Measurements from ENCODE around the gene PSORS1C1.

Gene PSORS1C1

GRCh38 chr6:31171931-31172905 lies 57.6 kb downstream of the PSORS1C1 start:
- no peaks in the 10 kb centered on the region for H3K4me1 ChIP-seq
- no peak overlapping the region for H3K4me3 ChIP-seq (ENCODE audit: low read depth, low read length)
- no peaks in the 10 kb centered on the region for H3K9me3 ChIP-seq (ENCODE audit: control insufficient read depth, low read length)
- no peak for TF ChIP-seq CTCF (IDR thresholded peaks at IDR 0.05)
- no peak overlapping the region for H3K9ac ChIP-seq
- H3K27me3 ChIP-seq (ENCODE audit: control insufficient read depth, insufficient read depth, low read length), result no peaks in the 10 kb centered on the region
- no peaks in the 10 kb centered on the region for H3K79me2 ChIP-seq
- H2AFZ ChIP-seq, result no peak overlapping the region
- no peak overlapping the region for H3K27ac ChIP-seq
- no peaks in the 10 kb centered on the region for H3K36me3 ChIP-seq (ENCODE audit: control insufficient read depth, insufficient read depth, low read length)
- no peak overlapping the region for H3K4me2 ChIP-seq (ENCODE audit: low read length)

- no peaks in the 10 kb centered on the region for H3K9me3 ChIP-seq (ENCODE audit: control insufficient read depth, low read length)
- H3K4me2 ChIP-seq (ENCODE audit: low read length), result no peak overlapping the region
- no peaks in the 10 kb centered on the region for H3K27me3 ChIP-seq (ENCODE audit: control insufficient read depth, insufficient read depth, low read length)
- no peak for TF ChIP-seq CTCF (IDR thresholded peaks at IDR 0.05)
- no peaks in the 10 kb centered on the region for H3K36me3 ChIP-seq (ENCODE audit: control insufficient read depth, insufficient read depth, low read length)
- H3K79me2 ChIP-seq, result no peaks in the 10 kb centered on the region
- H3K27ac ChIP-seq, result no peak overlapping the region
- no peaks in the 10 kb centered on the region for H3K4me1 ChIP-seq
- H2AFZ ChIP-seq, result no peak overlapping the region
- H3K9ac ChIP-seq, result no peak overlapping the region
- H3K4me3 ChIP-seq (ENCODE audit: low read depth, low read length), result no peak overlapping the region
These were observed 58.4 kb downstream of the PSORS1C1 start for GRCh38 chr6:31172973-31173384.

GRCh38 chr6:31173406-31173805 lies 58.8 kb downstream of the PSORS1C1 start:
- H2AFZ ChIP-seq, result no peak overlapping the region

GRCh38 chr6:31174378-31174777 lies 59.8 kb downstream of the PSORS1C1 start:
- Histone ChIP-seq H3K36me3 (ENCODE audit: control insufficient read depth, insufficient read depth, low read length) (no peaks in the 10 kb centered on the region), H2AFZ (no peak overlapping the region), H3K4me2 (ENCODE audit: low read length) (no peak overlapping the region), H3K79me2 (no peaks in the 10 kb centered on the region), H3K4me1 (peaks cover 3% of the 10 kb centered on the region), H3K27ac (no peak overlapping the region), H3K4me3 (ENCODE audit: low read depth, low read length) (no peak overlapping the region), H3K27me3 (ENCODE audit: control insufficient read depth, insufficient read depth, low read length) (no peaks in the 10 kb centered on the region), H3K9ac (no peak overlapping the region), H3K9me3 (ENCODE audit: control insufficient read depth, low read length) (no peaks in the 10 kb centered on the region)
- TF ChIP-seq CTCF (IDR thresholded peaks at IDR 0.05), result no peak

More at GRCh38 chr6:31173406-31173805, 58.8 kb downstream of the PSORS1C1 start:
- no peaks in the 10 kb centered on the region for H3K4me1 ChIP-seq
- H3K27me3 ChIP-seq (ENCODE audit: control insufficient read depth, insufficient read depth, low read length), result no peaks in the 10 kb centered on the region
- H3K36me3 ChIP-seq (ENCODE audit: control insufficient read depth, insufficient read depth, low read length), result no peaks in the 10 kb centered on the region
- no peak overlapping the region for H3K27ac ChIP-seq
- H3K9ac ChIP-seq, result no peak overlapping the region
- no peak for TF ChIP-seq CTCF (IDR thresholded peaks at IDR 0.05)
- H3K4me2 ChIP-seq (ENCODE audit: low read length), result no peak overlapping the region
- H3K4me3 ChIP-seq (ENCODE audit: low read depth, low read length), result no peak overlapping the region
- no peaks in the 10 kb centered on the region for H3K79me2 ChIP-seq
- H3K9me3 ChIP-seq (ENCODE audit: control insufficient read depth, low read length), result no peaks in the 10 kb centered on the region

Measured in parathyroid adenoma (tissue), 2 donors.